SK-N-SH treated with all-trans-retinoic acid at 6 μM for 48 hours (cell line): ENCODE data around the gene JMJD1C.

ENCODE experiments used
- ATAC-seq: fragments of 200-7000 bp; cut with Tn5 transposase; 3 replicates; pipeline ENCODE4 v1.9.1; 2020; ENCODE audit warnings: mild to moderate bottlenecking, moderate library complexity
- BACH2 ChIP-seq: fragments of 250-450 bp; sonication (Bioruptor Pico); IDR thresholded peaks from 2 replicates; pipeline ENCODE4 v1.9.0; 2021; ENCODE audit warnings: mild to moderate bottlenecking, borderline replicate concordance
- CSDC2 ChIP-seq: fragments of 250-450 bp; sonication (Bioruptor Pico); IDR thresholded peaks from 2 replicates; pipeline ENCODE4 v1.5.0; 2020; ENCODE audit warnings: mild to moderate bottlenecking, moderate library complexity
- CSRNP3 ChIP-seq: fragments of 250-450 bp; sonication (Bioruptor Pico); IDR thresholded peaks from 2 replicates; pipeline ENCODE4 v1.5.1; 2021; ENCODE audit warnings: mild to moderate bottlenecking, moderate library complexity
- ESRRG ChIP-seq: fragments of 250-450 bp; sonication (Bioruptor Pico); IDR thresholded peaks from 2 replicates; pipeline ENCODE4 v1.6.1; 2021; ENCODE audit warnings: mild to moderate bottlenecking
- GLIS3 ChIP-seq: fragments of 250-450 bp; sonication (Bioruptor Pico); IDR thresholded peaks from 2 replicates; pipeline ENCODE4 v1.5.0; 2020; ENCODE audit warnings: mild to moderate bottlenecking, moderate library complexity
- ISL1 ChIP-seq: fragments of 250-450 bp; sonication (Bioruptor Pico); IDR thresholded peaks from 2 replicates; pipeline ENCODE4 v2.1.2; 2022; ENCODE audit warnings: mild to moderate bottlenecking, moderate library complexity
- OSR1 ChIP-seq: fragments of 250-450 bp; sonication (Bioruptor Pico); IDR thresholded peaks from 2 replicates; pipeline ENCODE4 v1.8.0; 2022; ENCODE audit warnings: moderate library complexity, mild to moderate bottlenecking, inconsistent platforms
- PATZ1 ChIP-seq: fragments of 250-450 bp; sonication (Bioruptor Pico); IDR thresholded peaks from 2 replicates; pipeline ENCODE4 v1.8.0; 2020; ENCODE audit warnings: mild to moderate bottlenecking, moderate library complexity, borderline replicate concordance
- POU6F1 ChIP-seq: fragments of 250-450 bp; sonication (Bioruptor Pico); IDR thresholded peaks from 2 replicates; pipeline ENCODE4 v1.8.0; 2021; ENCODE audit warnings: low read depth, mild to moderate bottlenecking, moderate library complexity, borderline replicate concordance
- PPARA ChIP-seq: fragments of 250-450 bp; sonication (Bioruptor Pico); IDR thresholded peaks from 2 replicates; pipeline ENCODE4 v1.5.0; 2020; ENCODE audit warnings: mild to moderate bottlenecking, borderline replicate concordance
- RARB ChIP-seq: fragments of 250-450 bp; sonication (Bioruptor Pico); IDR thresholded peaks from 2 replicates; pipeline ENCODE4 v1.8.0; 2021; ENCODE audit warnings: mild to moderate bottlenecking, moderate library complexity
- SNAI2 ChIP-seq: fragments of 250-450 bp; sonication (Bioruptor Pico); IDR thresholded peaks from 2 replicates; pipeline ENCODE4 v1.5.0; 2020; ENCODE audit warnings: mild to moderate bottlenecking, moderate library complexity
- TCF4 ChIP-seq: fragments of 250-450 bp; sonication (Bioruptor Pico); IDR thresholded peaks from 2 replicates; pipeline ENCODE4 v1.8.0; 2021; ENCODE audit warnings: mild to moderate bottlenecking, moderate library complexity, borderline replicate concordance
- TOX ChIP-seq: fragments of 250-450 bp; sonication (Bioruptor Pico); IDR thresholded peaks from 2 replicates; pipeline ENCODE4 v1.8.0; 2021; ENCODE audit warnings: mild to moderate bottlenecking, moderate library complexity, borderline replicate concordance
- TSHZ2 ChIP-seq: fragments of 250-450 bp; sonication (Bioruptor Pico); IDR thresholded peaks from 2 replicates; pipeline ENCODE4 v1.5.0; 2020; ENCODE audit warnings: mild to moderate bottlenecking, moderate library complexity
- ZC3H10 ChIP-seq: fragments of 250-450 bp; sonication (Bioruptor Pico); IDR thresholded peaks from 2 replicates; pipeline ENCODE4 v1.5.1; 2021; ENCODE audit warnings: mild to moderate bottlenecking, moderate library complexity
- ZFP3 ChIP-seq: fragments of 250-450 bp; sonication (Bioruptor Pico); IDR thresholded peaks from 2 replicates; pipeline ENCODE4 v1.5.0; 2020; ENCODE audit warnings: mild to moderate bottlenecking, moderate library complexity
- ZFP30 ChIP-seq: fragments of 450-650 bp; formaldehyde crosslinking; IDR thresholded peaks from 2 replicates; pipeline ENCODE4 v1.5.0; 2022; ENCODE audit warnings: mild to moderate bottlenecking, moderate library complexity
- ZNF565 ChIP-seq: fragments of 450-650 bp; formaldehyde crosslinking; conservative IDR thresholded peaks from 2 replicates; pipeline ENCODE4 v1.5.0; 2020; ENCODE audit warnings: low read depth, mild to moderate bottlenecking, moderate library complexity
- ZNF70 ChIP-seq: fragments of 450-650 bp; formaldehyde crosslinking; IDR thresholded peaks from 2 replicates; pipeline ENCODE4 v1.5.0; 2020; ENCODE audit warnings: mild to moderate bottlenecking, moderate library complexity
- ZNF8 ChIP-seq: fragments of 450-650 bp; formaldehyde crosslinking; IDR thresholded peaks from 2 replicates; pipeline ENCODE4 v1.5.0; 2020; ENCODE audit warnings: mild to moderate bottlenecking, moderate library complexity

The JMJD1C gene

GRCh38 chr10:63219749-63220148 is 246.0 kb downstream of the JMJD1C start:
- ATAC-seq: no peak
- TF ChIP-seq TOX (CRISPR knock-in tag): no peak
- no peak for TF ChIP-seq PPARA
- no peak for TF ChIP-seq RARB (CRISPR knock-in tag)
- no peak for TF ChIP-seq ISL1 (CRISPR knock-in tag)
- TF ChIP-seq ZFP3 (CRISPR knock-in tag): no peak
- no peak for TF ChIP-seq CSRNP3 (CRISPR knock-in tag)
- TF ChIP-seq TSHZ2 (CRISPR knock-in tag): no peak
- TF ChIP-seq ZC3H10 (CRISPR knock-in tag): no peak

- ATAC-seq: peak; percentile 93
- no peak for TF ChIP-seq ZFP30 (CRISPR knock-in tag)
- no peak for TF ChIP-seq GLIS3
- TF ChIP-seq ISL1 (CRISPR knock-in tag): no peak
- no peak for TF ChIP-seq PATZ1 (CRISPR knock-in tag)
- no peak for TF ChIP-seq TCF4 (CRISPR knock-in tag)
- no peak for TF ChIP-seq ZC3H10 (CRISPR knock-in tag)
- no peak for TF ChIP-seq ESRRG (CRISPR knock-in tag)
- no peak for TF ChIP-seq CSRNP3 (CRISPR knock-in tag)
- TF ChIP-seq ZNF565: no peak
- no peak for TF ChIP-seq RARB (CRISPR knock-in tag)
- TF ChIP-seq POU6F1 (CRISPR knock-in tag): no peak
- TF ChIP-seq CSDC2: no peak
- no peak for TF ChIP-seq PPARA
- no peak for TF ChIP-seq SNAI2 (CRISPR knock-in tag)
- TF ChIP-seq ZNF70 (CRISPR knock-in tag): no peak
- no peak for TF ChIP-seq BACH2
These were observed 248.6 kb downstream of the JMJD1C start for GRCh38 chr10:63217120-63217605.

GRCh38 chr10:63214571-63214970 is 251.2 kb downstream of the JMJD1C start:
- no peak for TF ChIP-seq PPARA
- TF ChIP-seq BACH2: no peak
- TF ChIP-seq ISL1 (CRISPR knock-in tag): no peak
- no peak for TF ChIP-seq ZNF565
- ATAC-seq: peak; percentile 27; the same call in 2 of the 3 replicates

GRCh38 chr10:63213489-63213888 is 252.3 kb downstream of the JMJD1C start:
- no peak for ATAC-seq
- no peak for TF ChIP-seq ISL1 (CRISPR knock-in tag)
- no peak for TF ChIP-seq RARB (CRISPR knock-in tag)
- TF ChIP-seq OSR1 (CRISPR knock-in tag): no peak
- no peak for TF ChIP-seq SNAI2 (CRISPR knock-in tag)
- no peak for TF ChIP-seq ZFP30 (CRISPR knock-in tag)
- TF ChIP-seq ZFP3 (CRISPR knock-in tag): no peak
- no peak for TF ChIP-seq BACH2
- TF ChIP-seq ZNF8 (CRISPR knock-in tag): no peak
- no peak for TF ChIP-seq ESRRG (CRISPR knock-in tag)
- no peak for TF ChIP-seq CSRNP3 (CRISPR knock-in tag)
- no peak for TF ChIP-seq PPARA
- no peak for TF ChIP-seq GLIS3
- TF ChIP-seq POU6F1 (CRISPR knock-in tag): no peak
